ENCODE measurements around the gene N4BP3.
A peak's percentile ranks its signal among the peaks of the same experiment; 100 is the strongest.

N4BP3 gene

DNA sequence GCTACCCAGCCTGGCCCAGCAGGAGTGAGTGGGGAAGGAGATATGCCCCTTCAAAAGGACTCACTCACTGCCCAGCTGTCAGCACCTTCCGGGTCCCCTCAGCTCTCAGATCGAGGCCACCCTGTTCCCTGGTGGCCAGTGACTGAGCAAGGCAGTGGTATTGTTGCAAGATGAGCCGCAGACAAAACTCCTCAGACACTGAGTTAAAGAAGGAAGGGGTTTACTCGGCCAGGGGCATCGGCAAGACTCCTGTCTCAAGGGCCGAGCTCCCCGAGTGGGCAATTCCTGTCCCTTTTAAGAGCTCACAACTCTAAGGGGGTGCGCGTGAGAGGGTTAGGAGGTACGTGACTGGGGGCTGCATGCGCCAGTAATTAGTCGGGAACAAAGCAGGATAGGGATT is 9.7 kb upstream of the N4BP3 start:
- DNase-seq, result no peak

- DNase-seq, result peak in 2 of 56 donors; percentile 27 to 44
These were observed 8.8 kb upstream of the N4BP3 start for GRCh38 chr5:178104492-178104891.

GRCh38 chr5:178106086-178106485 is 7.2 kb upstream of the N4BP3 start:
- DNase-seq, result no peak

DNA sequence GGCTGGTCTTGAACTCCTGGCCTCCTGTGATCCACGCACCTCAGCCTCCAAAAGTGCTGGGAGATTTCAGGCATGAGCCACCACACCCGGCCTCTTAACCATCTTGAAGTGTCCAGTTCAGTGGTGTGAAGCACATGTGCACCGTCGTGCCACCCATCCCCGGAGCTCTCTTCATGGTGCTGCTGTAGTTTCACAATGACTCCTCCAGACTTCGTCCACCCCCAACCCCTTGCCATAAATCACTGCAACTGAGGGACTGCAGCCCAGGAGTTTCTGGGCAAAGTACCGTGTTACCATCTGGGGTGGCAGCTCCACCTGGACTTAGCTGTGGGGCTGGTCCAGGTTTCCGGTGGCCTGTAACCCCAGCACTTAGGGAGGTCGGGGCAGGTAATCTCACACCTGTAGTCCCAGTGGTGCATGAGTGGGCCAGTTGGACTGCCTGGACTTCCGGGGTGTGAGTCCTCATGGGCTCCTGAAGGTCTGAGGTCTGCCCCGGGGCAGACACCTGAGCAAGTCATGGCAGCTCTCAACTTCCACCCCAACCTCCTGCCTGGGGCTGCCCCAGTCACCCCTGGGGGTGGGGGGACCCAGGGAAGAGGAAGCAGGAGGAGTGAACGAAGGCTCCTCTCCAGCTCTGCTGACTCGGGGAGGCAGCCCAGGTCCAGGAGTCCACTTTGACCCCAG is 6.6 kb upstream of the N4BP3 start:
- DNase-seq, result no peak

- DNase-seq, result no peak
These were observed 5.5 kb upstream of the N4BP3 start for GRCh38 chr5:178107756-178108310.

GRCh38 chr5:178108446-178108845 is 4.9 kb upstream of the N4BP3 start:
- DNase-seq, result no peak

- no peak for DNase-seq
These were observed 4.4 kb upstream of the N4BP3 start for GRCh38 chr5:178108966-178109365.

- no peak for DNase-seq
These were observed 2.8 kb upstream of the N4BP3 start for GRCh38 chr5:178110511-178110910.

DNA sequence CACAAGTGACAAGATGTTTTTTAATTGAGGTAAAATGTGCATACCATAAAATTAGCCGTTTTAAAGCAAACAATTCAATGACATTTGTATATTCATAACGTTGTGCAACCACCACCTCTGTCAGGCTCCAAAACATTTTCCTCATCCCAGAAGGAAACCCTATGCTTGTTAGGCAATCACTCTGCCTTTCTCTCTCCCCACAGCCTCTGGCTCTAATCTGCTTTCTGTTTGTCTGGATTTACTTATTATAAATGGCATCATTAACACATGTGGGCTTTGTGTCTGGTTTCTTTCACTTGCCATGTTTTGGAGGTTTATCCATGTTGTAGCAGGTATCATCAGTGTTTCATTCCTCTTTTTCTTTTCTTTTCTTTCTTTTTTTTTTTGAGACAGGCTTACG is 1.4 kb upstream of the N4BP3 start:
- no peak for DNase-seq

DNA sequence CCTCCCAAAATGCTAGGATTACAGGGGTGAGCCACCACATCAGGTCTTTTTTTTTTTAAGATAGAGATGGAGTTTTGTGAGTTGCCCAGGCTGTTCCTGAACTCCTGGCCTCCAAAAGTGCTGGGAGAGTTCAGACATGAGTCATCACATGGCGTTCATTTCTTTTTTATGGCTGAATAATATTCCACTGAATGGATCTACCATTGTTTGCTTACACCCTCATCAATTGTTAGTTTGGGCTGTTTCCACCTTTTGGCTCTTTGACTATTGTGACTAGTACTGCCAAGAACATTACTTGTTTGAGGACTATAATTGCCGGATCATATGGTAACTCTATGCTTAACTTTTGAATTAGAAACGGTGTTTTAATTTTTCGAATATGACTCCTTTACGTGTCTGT is 787 bp upstream of the N4BP3 start:
- DNase-seq, result no peak

DNA sequence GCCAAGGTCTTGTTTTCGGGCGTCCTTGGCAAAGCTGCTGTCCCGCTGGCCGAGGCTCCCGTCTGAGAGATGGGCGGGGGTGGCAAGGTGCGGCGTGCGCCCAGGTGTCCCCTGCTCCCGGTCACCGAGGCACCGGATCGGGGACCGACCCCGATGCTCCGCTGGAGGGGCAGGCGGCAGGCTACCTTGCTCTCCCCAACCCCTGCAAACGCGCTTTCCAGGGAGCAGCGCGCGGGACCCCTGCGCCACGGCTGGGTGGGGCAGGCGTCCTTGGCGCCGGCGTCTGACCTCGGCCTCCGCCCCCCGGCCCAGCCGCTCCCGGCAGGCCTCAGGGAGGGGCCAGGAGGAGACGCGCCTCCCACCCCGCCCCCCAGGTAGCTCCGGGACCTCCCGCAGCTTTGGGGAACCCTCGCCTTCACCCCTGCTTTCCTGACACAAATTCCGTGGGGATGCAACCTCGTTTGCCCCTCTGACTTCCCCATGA is 551 bp downstream of the N4BP3 start:
- DNase-seq, result no peak

DNA sequence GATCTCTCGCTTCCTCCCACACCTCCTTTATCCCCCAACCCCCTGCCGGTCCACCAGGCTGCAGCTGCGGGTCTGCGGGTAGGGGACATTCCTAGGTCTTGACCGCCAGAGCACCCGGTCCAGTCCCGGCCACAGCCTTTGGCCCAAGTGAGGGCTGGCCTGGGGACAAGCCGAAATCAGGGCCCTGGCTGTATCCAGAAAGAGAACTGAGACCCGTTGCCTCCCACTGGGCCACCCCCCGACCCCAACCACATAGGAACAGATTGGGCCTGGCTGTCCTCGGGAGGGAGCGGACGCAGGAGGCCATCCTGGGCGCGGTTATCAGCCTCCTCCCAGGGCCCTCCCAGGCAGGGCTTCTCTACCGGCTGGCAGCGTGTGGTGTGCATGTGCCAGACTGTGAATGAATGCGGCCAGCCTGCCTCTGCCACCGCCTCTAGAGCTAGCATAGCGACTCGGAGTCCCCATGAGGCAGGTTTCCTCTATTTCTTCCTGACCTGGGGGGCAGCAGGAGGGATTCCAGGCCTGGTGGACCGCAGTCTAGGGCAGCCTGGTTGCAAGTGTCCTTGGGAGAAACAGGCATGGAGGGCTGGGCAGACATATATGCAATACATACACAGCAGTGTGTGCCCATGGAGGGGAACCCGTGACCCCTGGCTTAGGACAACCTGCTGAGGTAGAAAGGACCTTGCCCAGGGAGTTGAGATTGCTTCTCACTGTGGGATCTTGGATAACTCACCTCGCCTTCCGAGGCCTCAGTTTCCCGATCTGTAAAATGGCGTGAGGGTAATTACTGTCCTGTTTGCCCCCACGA is 1.2 kb downstream of the N4BP3 start:
- DNase-seq, result peak in 2 of 56 donors; percentile 11 to 14

DNA sequence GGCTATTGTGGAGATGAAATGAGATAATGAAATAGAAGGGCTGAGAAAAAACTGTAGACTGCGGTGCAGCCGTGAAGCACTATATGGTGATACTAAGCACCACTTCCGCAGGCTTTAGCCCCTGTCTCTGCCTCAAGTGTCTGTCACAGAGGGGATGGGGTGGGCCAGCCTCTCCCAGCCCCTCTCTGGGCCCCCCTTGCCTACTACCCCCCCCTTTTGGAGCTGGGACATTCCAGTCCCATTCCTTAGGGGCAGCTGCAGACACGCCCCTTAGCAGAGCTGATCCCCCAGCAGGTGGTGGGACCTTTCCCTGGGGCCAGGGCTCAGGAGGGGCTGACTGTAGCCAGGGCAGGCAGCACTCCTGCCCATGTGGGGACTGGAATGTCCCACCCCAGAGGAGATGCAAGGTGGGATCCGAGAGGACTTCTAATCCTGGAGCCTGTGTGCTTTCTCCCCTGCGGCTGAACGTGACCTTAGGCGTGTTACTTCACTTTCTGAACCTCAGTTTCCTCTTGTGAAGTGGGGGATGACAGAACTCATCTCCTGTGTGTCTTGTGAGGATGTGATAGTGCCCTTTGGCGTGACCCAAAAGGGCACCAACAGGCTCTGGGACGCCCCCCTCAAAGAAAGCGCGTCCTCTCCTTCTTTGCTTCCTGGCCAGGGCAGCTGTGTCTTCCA is 1.9 kb downstream of the N4BP3 start:
- no peak for DNase-seq

DNA sequence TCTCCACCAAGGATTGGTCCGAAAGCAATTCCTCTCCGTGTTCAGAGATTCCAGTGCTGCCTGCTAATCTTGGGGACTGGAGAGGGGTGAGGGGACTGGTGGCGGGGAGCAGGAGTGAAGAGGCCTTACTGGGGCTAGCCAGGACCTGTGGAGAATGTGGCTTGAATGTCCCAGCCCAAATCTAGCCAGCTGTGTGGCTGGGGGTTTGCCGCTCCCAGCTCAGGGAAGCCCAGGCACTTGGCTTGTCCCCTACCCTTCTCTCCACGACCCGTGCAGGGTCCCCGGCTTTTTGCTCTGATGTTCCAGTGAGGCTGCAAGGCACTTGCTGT is 2.4 kb downstream of the N4BP3 start:
- no peak for DNase-seq

DNA sequence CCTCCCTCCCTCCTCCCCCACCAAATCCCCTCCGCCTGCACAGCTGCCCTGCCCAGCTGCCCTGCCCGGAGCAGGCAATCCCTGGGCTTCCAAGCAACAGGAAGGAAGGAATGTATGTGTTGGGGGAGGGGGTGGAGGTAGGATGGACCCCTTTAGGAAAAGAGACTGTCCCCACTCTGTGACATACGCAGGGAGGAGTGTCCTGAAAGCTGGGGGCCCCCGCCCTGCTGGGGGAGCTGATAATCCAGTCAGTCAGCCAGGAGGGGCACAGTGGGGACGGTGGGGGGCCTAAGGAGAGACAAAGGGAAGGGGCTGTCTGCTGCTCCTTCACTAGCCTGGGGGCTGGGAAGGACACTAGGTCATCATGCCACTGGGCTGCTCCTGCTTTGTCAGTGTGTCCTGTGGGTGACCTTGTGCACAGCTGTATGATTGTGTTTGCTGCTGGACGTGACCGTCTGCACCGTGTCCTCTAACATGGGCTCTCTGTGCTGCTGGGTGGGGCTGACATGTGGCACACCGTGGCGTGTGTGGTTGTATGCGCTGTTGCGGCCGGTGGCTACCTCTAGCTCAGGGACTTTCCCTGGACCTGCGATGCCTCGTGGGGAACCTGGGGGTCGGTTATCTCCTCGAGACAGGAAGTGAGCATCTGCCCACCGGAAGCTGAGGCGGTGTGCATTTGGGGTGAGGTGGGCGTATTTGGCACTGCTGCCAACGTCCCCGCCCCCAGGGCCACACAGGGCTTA is 3.0 kb downstream of the N4BP3 start:
- no peak for DNase-seq

DNA sequence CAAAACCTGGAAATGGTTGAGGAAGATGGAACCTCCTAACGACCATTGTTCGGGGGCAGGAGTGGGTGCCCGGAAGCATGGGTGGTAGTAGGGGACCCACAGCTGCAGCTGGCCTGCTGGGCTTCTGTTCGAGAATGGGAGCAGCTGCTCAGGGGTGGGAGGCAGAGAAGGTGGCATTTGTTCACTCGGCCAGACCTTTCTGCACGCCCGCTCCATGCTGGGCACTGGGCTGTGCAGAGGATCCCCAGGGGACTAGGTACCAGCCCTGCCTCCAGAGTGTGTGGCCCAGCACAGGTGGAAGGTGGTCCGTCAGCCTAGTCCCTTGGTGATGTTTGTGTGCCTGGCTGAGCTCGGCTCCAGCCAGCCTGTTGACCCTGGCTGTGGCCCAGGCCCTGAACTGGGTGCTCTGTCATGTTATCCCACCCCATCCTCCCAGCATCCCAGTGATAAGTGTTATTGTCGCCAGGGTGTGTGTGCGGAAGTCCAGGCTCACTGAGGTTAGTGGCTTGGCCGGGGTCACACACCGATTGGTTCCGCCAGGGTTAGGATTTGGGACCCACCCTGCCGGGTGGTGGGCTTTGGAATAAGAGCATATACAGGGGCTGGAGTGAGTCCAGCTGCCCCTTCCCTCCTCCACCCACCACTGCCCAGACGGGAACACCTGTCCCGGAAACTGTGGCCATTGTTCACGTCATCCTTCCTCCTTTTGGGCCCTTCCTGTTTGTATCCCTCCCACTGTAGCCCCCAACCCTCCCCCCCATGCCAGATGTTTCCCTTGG is 4.8 kb downstream of the N4BP3 start:
- no peak for DNase-seq

DNA sequence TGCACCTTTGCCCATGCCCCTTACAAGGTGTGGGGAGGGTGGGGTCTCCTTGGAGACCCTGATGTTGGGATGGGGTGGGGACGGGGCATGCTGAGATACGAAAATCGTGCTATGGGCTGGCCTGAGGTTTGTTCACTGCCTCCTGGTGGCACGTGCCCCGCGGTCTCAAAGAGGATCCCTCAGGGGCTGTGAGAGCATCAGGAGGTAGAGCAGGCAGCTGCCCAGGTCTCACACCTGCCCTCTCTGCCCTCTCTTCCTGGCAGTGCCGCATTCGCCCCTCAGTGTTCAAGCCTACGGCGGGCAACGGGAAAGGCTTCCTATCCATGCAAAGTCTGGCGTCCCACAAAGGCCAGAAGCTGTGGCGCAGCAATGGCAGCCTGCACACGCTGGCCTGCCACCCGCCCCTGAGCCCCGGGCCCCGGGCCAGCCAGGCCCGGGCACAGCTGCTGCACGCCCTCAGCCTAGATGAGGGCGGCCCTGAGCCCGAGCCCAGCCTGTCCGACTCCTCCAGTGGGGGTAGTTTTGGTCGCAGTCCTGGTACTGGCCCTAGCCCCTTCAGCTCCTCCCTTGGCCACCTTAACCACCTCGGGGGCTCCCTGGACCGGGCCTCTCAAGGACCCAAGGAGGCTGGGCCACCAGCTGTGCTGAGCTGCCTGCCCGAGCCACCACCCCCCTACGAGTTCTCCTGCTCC is 6.7 kb downstream of the N4BP3 start:
- no peak for DNase-seq

DNA sequence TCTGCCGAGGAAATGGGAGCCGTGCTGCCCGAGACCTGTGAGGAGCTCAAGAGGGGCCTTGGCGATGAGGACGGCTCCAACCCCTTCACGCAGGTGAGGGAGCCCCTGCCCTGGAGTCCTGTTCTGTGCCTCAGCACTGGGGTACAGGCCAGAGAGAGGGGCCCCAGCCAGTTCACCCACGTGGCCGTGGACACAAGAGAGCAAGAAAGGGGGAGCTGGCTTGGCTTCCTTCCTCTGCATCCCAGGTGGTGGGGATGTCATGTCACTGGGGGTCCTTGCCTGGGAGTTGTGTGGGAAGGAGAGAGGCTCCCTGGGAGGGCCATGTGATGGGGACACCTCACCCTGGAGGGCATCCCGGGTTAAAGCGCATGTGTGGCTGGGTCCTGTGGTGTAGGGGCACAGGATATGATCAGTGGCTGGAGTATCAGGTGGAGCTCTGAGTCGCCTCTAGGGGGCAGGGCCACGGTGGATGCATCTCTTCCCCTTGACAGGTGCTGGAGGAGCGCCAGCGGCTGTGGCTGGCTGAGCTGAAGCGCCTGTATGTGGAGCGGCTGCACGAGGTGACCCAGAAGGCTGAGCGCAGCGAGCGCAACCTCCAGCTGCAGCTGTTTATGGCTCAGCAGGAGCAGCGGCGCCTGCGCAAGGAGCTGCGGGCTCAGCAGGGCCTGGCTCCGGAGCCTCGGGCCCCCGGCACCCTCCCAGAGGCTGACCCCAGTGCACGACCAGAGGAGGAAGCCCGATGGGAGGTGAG is 7.5 kb downstream of the N4BP3 start:
- DNase-seq, result peak in 12 of 56 donors; percentile 7 to 34 (median 17)
